SH-SY5Y (cell line): Measurements from ENCODE around the gene TPM4.

Source experiments
- GATA2 ChIP-seq: IDR thresholded peaks from 2 replicates; pipeline ENCODE4 v1.6.1; 2011; ENCODE audit warnings: mild to moderate bottlenecking, low read depth, low read length
- GATA3 ChIP-seq: IDR thresholded peaks from 2 replicates; pipeline ENCODE4 v1.6.1; 2011; ENCODE audit warnings: low read depth, mild to moderate bottlenecking, low read length, moderate library complexity

DNA sequence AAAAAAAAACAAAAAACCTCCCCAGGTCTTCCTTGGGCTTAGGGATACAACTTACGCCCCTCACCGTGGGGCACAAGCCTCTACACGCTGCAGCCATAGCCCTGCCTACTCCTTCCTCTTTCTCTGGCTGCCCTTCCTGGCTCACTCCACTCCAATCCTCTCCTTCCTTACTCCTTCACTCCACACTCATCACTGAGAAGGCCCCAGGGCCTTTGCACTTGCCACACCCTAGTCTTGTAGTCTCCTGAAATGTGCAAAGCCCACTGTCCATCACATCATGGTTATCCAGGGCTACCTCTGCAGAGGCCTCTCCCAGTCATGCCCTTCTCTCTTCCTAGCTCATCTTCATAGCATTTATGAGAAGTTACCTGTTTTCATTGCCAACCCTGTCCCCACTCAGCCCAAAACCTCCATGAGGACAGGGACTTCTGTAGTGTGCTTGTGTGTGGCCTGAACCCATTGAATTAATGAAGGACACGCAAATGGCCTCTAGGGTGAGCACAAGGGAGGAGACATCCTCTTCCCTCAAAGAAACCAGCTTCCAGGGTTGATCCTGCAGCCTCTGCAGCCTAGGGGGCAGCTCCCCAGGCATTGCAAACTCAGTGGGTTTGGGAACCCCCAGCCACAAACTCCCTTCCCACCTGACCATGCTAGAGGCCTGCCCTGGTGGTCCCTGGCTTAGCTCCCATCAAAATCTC lies 59.3 kb downstream of the TPM4 start:
- TF ChIP-seq GATA3: no peak
- no peak for TF ChIP-seq GATA2
